Measurements from ENCODE around the gene INSRR. TPM values are rescaled to one million over a fixed set of nuclear protein-coding genes. Genes with fewer than 3 reads are reported as not detected.

The INSRR gene
- polyA plus RNA-seq, 3 donors: not detected

DNA sequence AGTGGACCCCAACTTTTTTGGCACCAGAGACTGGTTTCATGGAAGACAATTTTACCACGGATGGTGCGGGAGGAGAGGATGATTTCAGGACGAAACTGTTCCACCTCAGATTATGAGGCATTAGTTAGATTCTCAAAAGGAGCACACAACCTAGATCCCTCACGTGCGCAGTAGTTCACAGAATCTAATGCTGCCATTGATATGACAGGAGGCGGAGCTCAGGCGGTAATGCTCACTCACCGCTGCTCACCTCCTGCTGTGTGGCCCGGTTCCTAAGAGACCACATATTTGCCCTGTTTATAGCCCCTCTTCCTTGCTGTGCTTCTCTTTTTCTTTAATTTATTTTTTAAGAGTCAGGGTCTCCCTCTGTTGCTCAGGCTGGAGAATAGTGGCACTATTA, 6.3 kb upstream of the INSRR start:
- Histone ChIP-seq H3K4me2 (replicated peaks; ENCODE audit: extremely low read depth, low read length, poor library complexity, severe bottlenecking) (no peak overlapping the region), H3K79me2 (ENCODE audit: insufficient read depth, low read length) (no peaks in the 10 kb centered on the region), H3K4me1 (ENCODE audit: control insufficient read depth in 1 of 2, insufficient read depth in 2 of 2, low read length in 2 of 2) (peaks cover 0 to 3% of the 10 kb centered on the region in 2 donors), H3K27ac (ENCODE audit: low read depth in 1 of 2, low read length in 2 of 2) (no peak overlapping the region), H4K20me1 (ENCODE audit: insufficient read depth, low read length) (no peaks in the 10 kb centered on the region), H3K9ac (ENCODE audit: insufficient read depth, low read length, poor library complexity, severe bottlenecking) (no peak overlapping the region), H3K4me3 (replicated peaks in 1 of 3; ENCODE audit: low read depth in 2 of 3, low read length in 3 of 3) (no peak overlapping the region), H2AFZ (ENCODE audit: insufficient read depth, low read depth, low read length, poor library complexity, severe bottlenecking) (no peak overlapping the region), H3K36me3 (replicated peaks in 1 of 2; ENCODE audit: control insufficient read depth in 1 of 2, insufficient read depth in 2 of 2, low read length in 2 of 2) (no peaks in the 10 kb centered on the region), H3K9me3 (replicated peaks in 1 of 2; ENCODE audit: control insufficient read depth in 1 of 2, insufficient read depth in 1 of 2, low read length in 2 of 2) (no peaks in the 10 kb centered on the region), H3K27me3 (ENCODE audit: control insufficient read depth in 2 of 2, insufficient read depth in 2 of 2, low read length in 2 of 2) (peaks cover 18 to 28% of the 10 kb centered on the region in 2 donors)
- TF ChIP-seq, protein P1, sequence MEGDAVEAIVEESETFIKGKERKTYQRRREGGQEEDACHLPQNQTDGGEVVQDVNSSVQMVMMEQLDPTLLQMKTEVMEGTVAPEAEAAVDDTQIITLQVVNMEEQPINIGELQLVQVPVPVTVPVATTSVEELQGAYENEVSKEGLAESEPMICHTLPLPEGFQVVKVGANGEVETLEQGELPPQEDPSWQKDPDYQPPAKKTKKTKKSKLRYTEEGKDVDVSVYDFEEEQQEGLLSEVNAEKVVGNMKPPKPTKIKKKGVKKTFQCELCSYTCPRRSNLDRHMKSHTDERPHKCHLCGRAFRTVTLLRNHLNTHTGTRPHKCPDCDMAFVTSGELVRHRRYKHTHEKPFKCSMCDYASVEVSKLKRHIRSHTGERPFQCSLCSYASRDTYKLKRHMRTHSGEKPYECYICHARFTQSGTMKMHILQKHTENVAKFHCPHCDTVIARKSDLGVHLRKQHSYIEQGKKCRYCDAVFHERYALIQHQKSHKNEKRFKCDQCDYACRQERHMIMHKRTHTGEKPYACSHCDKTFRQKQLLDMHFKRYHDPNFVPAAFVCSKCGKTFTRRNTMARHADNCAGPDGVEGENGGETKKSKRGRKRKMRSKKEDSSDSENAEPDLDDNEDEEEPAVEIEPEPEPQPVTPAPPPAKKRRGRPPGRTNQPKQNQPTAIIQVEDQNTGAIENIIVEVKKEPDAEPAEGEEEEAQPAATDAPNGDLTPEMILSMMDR (IDR thresholded peaks at IDR 0.05): no peak
- no peak for DNase-seq
- 86% methylated on average over 5 of the region's 9 CpGs for WGBS (ENCODE audit: insufficient coverage)
- no peak overlapping the region for H3K4me3 Mint-ChIP-seq
- intact Hi-C loops (cut with micrococcal nuclease): no loop called here
- H3K9me3 Mint-ChIP-seq: peaks cover 0 to 6% (median 0%) of the 10 kb centered on the region in 7 donors
- H3K4me1 Mint-ChIP-seq: peaks cover 2% of the 10 kb centered on the region
- H3K36me3 Mint-ChIP-seq: peaks cover 0 to 3% of the 10 kb centered on the region in 2 donors
- H3K27ac Mint-ChIP-seq: no peak overlapping the region
- peaks cover 46 to 65% (median 46%) of the 10 kb centered on the region in 3 donors for H3K27me3 Mint-ChIP-seq (ENCODE audit: low read depth in 3 of 3)

DNA sequence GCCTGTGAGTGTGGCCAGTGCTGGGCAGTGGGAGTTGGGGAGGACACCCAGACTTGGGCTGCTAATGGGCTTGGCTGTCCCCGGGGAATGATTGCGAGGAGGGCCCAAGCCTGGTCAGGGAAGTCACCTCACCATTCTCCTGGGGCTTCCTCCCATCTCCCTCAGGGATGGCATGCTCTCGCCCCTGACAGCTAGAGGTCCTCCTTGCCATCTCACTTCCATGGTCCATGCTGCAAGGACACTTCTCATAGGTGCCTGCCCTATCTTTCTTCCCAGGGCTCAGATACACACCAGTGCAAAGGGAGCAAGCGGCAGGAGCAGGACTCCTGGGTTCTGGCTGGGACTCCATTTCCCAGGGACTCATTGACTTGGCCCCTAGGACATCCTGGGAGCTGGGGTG, 5.9 kb upstream of the INSRR start:
- H3K27me3 ChIP-seq (ENCODE audit: control insufficient read depth in 2 of 2, insufficient read depth in 2 of 2, low read length in 2 of 2): peaks cover 21 to 33% of the 10 kb centered on the region in 2 donors
- no peak overlapping the region for H3K9ac ChIP-seq (ENCODE audit: insufficient read depth, low read length, poor library complexity, severe bottlenecking)
- H3K36me3 ChIP-seq (replicated peaks in 1 of 2; ENCODE audit: control insufficient read depth in 1 of 2, insufficient read depth in 2 of 2, low read length in 2 of 2): no peaks in the 10 kb centered on the region
- peaks cover 48 to 69% (median 51%) of the 10 kb centered on the region in 3 donors for H3K27me3 Mint-ChIP-seq (ENCODE audit: low read depth in 3 of 3)
- peaks cover 0 to 3% of the 10 kb centered on the region in 2 donors for H3K36me3 Mint-ChIP-seq
- TF ChIP-seq, protein P1 (IDR thresholded peaks at IDR 0.05): no peak
- H3K4me2 ChIP-seq (replicated peaks; ENCODE audit: extremely low read depth, low read length, poor library complexity, severe bottlenecking): no peak overlapping the region
- no peak overlapping the region for H3K27ac ChIP-seq (ENCODE audit: low read depth in 1 of 2, low read length in 2 of 2)
- H4K20me1 ChIP-seq (ENCODE audit: insufficient read depth, low read length): no peaks in the 10 kb centered on the region
- peaks cover 3 to 7% of the 10 kb centered on the region in 2 donors for H3K4me1 ChIP-seq (ENCODE audit: control insufficient read depth in 1 of 2, insufficient read depth in 2 of 2, low read length in 2 of 2)
- no peak overlapping the region for H3K4me3 Mint-ChIP-seq
- peaks cover 0 to 2% of the 10 kb centered on the region in 2 donors for H3K9me3 ChIP-seq (replicated peaks in 1 of 2; ENCODE audit: control insufficient read depth in 1 of 2, insufficient read depth in 1 of 2, low read length in 2 of 2)
- peaks cover 0 to 6% (median 0%) of the 10 kb centered on the region in 7 donors for H3K9me3 Mint-ChIP-seq
- H3K27ac Mint-ChIP-seq: no peak overlapping the region
- peaks cover 4% of the 10 kb centered on the region for H3K4me1 Mint-ChIP-seq
- no peak overlapping the region for H3K4me3 ChIP-seq (replicated peaks in 1 of 3; ENCODE audit: low read depth in 2 of 3, low read length in 3 of 3)
- no peak for DNase-seq
- no peak overlapping the region for H2AFZ ChIP-seq (ENCODE audit: insufficient read depth, low read depth, low read length, poor library complexity, severe bottlenecking)
- no peaks in the 10 kb centered on the region for H3K79me2 ChIP-seq (ENCODE audit: insufficient read depth, low read length)
- 88% methylated on average over 2 of the region's 4 CpGs for WGBS (ENCODE audit: insufficient coverage)
- intact Hi-C loops (cut with micrococcal nuclease): no loop called here

Measured in CD14-positive monocyte (primary cell).